Endothelial cell of umbilical vein (primary cell): Measurements from ENCODE around the gene RGS19. TPM values are rescaled to one million over a fixed set of nuclear protein-coding genes. Genes with fewer than 3 reads are reported as not detected.

Source experiments
- BruUV-seq: library from RNA; stranded (reverse); fragments of 400-500 nt; replicated peaks from 2 replicates; lab custom pipeline; 2021; lab: Mats Ljungman, UMichigan
- CTCF ChIA-PET: fragments of 300-600, 350-600 bp; sonication (Branson Sonifier 250); formaldehyde crosslinking; loops from one replicate; lab custom pipeline; 2021; ENCODE audit warnings: antibody characterized with exemption, inconsistent platforms; lab: Charles Lee
- POLR2A ChIA-PET: fragments of 300-600, 350-600 bp; sonication (Branson Sonifier 250); formaldehyde crosslinking; loops from one replicate; lab custom pipeline; 2021; ENCODE audit warnings: antibody characterized with exemption, inconsistent platforms; lab: Charles Lee
- DNase-seq: peaks from one replicate; pipeline ENCODE4 v3.0.0-alpha.2; 2011; ENCODE audit warnings: low read depth, low spot score
- FAIRE-seq: peaks from 2 replicates; lab custom pipeline; 2011; peaks lifted over from hg19 to GRCh38; lab: Jason Lieb, UNC
- H2AFZ ChIP-seq: 2 replicates; pipeline ENCODE4 v1.6.0; 2012; ENCODE audit warnings: low read depth, low read length, control low read depth, inconsistent platforms
- H3K27ac ChIP-seq: 2 replicates; pipeline ENCODE4 v1.5.1; 2011; ENCODE audit warnings: low read depth, mild to moderate bottlenecking, control low read depth, low read length, moderate library complexity; ENCODE audit not compliant: insufficient read depth
- H3K27me3 ChIP-seq, 2 experiments: 2 replicates each; pipeline versions ENCODE4 v1.6.0 to v1.6.1; 2011; ENCODE audit warnings: low read length in 2 of 2, mixed read lengths in 1 of 2; ENCODE audit not compliant: control insufficient read depth in 2 of 2, insufficient read depth in 2 of 2
- H3K36me3 ChIP-seq, 2 experiments: 2 replicates in 1 of 2; 3 replicates in 1 of 2; pipeline ENCODE4 v1.5.1; 2011; ENCODE audit warnings: low read length in 2 of 2, mild to moderate bottlenecking in 1 of 2, moderate library complexity in 1 of 2; ENCODE audit not compliant: control insufficient read depth in 2 of 2, insufficient read depth in 2 of 2; ENCODE audit errors: extremely low read depth in 1 of 2
- H3K4me1 ChIP-seq: 3 replicates; pipeline ENCODE4 v1.5.1; 2011; ENCODE audit warnings: mild to moderate bottlenecking, low read length; ENCODE audit not compliant: control insufficient read depth, insufficient read depth; ENCODE audit errors: extremely low read depth
- H3K4me2 ChIP-seq: 2 replicates; pipeline ENCODE4 v1.6.1; 2011; ENCODE audit warnings: low read length, control low read depth, mixed read lengths; ENCODE audit not compliant: insufficient read depth
- H3K4me3 ChIP-seq, 3 experiments: fragments of 200-600 bp in 1 of 3; sonication (generic), shearing (Covaris generic) in 1 of 3; replicated peaks in 1 of 3; 2 replicates each; pipeline ENCODE4 v1.5.1; 2011 to 2016; ENCODE audit warnings: control low read depth in 3 of 3, low read length in 3 of 3, mild to moderate bottlenecking in 2 of 3, inconsistent platforms in 1 of 3, low read depth in 1 of 3, moderate library complexity in 1 of 3; ENCODE audit not compliant: insufficient read depth in 1 of 3
- H3K79me2 ChIP-seq: 2 replicates; pipeline ENCODE4 v1.6.0; 2012; ENCODE audit warnings: low read length, inconsistent platforms; ENCODE audit not compliant: control insufficient read depth, insufficient read depth
- H3K9ac ChIP-seq: replicated peaks from 2 replicates; pipeline ENCODE3; 2011; ENCODE audit warnings: low read length, control low read depth; ENCODE audit not compliant: insufficient read depth; ENCODE audit errors: extremely low read depth
- H3K9me1 ChIP-seq: replicated peaks from 3 replicates; pipeline ENCODE4 v1.6.0; 2011; ENCODE audit warnings: mild to moderate bottlenecking, low read length; ENCODE audit not compliant: control insufficient read depth, insufficient read depth; ENCODE audit errors: extremely low read depth
- H3K9me3 ChIP-seq: replicated peaks from 2 replicates; pipeline ENCODE4 v1.5.1; 2012; ENCODE audit warnings: low read length, inconsistent platforms; ENCODE audit not compliant: control insufficient read depth, insufficient read depth
- H4K20me1 ChIP-seq: replicated peaks from 2 replicates; pipeline ENCODE3; 2011; ENCODE audit warnings: mild to moderate bottlenecking, low read length; ENCODE audit not compliant: control insufficient read depth, insufficient read depth; ENCODE audit errors: extremely low read depth
- EZH2 ChIP-seq: IDR thresholded peaks from 2 replicates; pipeline ENCODE4 v1.6.1; 2012; ENCODE audit warnings: borderline replicate concordance, low read depth, mild to moderate bottlenecking, moderate library complexity, low read length, inconsistent platforms; ENCODE audit not compliant: severe bottlenecking
- FOS ChIP-seq: IDR thresholded peaks from 2 replicates; pipeline ENCODE4 v1.6.1; 2011; ENCODE audit warnings: mild to moderate bottlenecking, low read length, moderate library complexity, borderline replicate concordance; ENCODE audit not compliant: insufficient read depth
- GATA2 ChIP-seq: IDR thresholded peaks from 2 replicates; pipeline ENCODE4 v1.7.0; 2011; ENCODE audit warnings: low read depth, mild to moderate bottlenecking, moderate library complexity, mixed read lengths, low read length; ENCODE audit not compliant: insufficient read length, insufficient read depth
- JUN ChIP-seq: IDR thresholded peaks from 2 replicates; pipeline ENCODE4 v1.6.1; 2011; ENCODE audit warnings: borderline replicate concordance, low read depth; ENCODE audit not compliant: insufficient read length, insufficient read depth
- MYC ChIP-seq: IDR thresholded peaks from one replicate; pipeline ENCODE4 v1.6.1; 2011; ENCODE audit warnings: mild to moderate bottlenecking, low read depth, low read length
- POLR2A ChIP-seq: IDR thresholded peaks from 2 replicates; pipeline ENCODE4 v1.6.1; 2012; ENCODE audit warnings: low read depth, mild to moderate bottlenecking, control low read depth, low read length
- POLR2AphosphoS5 ChIP-seq: IDR thresholded peaks from 2 replicates; pipeline ENCODE4 v1.6.1; 2012; ENCODE audit warnings: low read depth, mild to moderate bottlenecking, control low read depth, low read length, moderate library complexity; ENCODE audit not compliant: insufficient read depth
- dilution Hi-C: fragments of 300-500 bp; cut with MboI; formaldehyde crosslinking; loops from one replicate; pipeline ENCODE4 v1.15.0; 2019; ENCODE audit warnings: low sequenced_read_pairs; ENCODE audit not compliant: extremely low pct_ligation_motif_present
- intact Hi-C: fragments of 100-400 bp; cut with micrococcal nuclease; formaldehyde crosslinking; loops from one replicate; pipeline ENCODE4 v1.10.0; 2022
- polyA plus RNA-seq, 4 experiments: library from polyadenylated mRNA; depleted of rRNA in 3 of 4; stranded (reverse) in 3 of 4; unstranded in 1 of 4; fragments of >200 nt; gene quantifications; 2 replicates each; pipeline versions ENCODE4 v1.2.1 to v1.2.3, GENCODE V29; 2011 to 2012; ENCODE audit warnings: missing spikeins in 1 of 4
- total RNA-seq: library from RNA; stranded (reverse); gene quantifications from 2 replicates; pipeline ENCODE4 v1.2.3, GENCODE V29; 2021
- TF ChIP-seq, protein P1 (sequence below): IDR thresholded peaks from 2 replicates; pipeline ENCODE4 v1.6.1; 2011; ENCODE audit not compliant: insufficient read depth, insufficient read length
- TF ChIP-seq, protein P2 (sequence below), 2 donors: IDR thresholded peaks; 1 replicate in 1 of 2; 2 replicates in 1 of 2; pipeline ENCODE4 v1.5.1; 2011; ENCODE audit warnings: low read length in 2 of 2, mild to moderate bottlenecking in 2 of 2, moderate library complexity in 2 of 2, control low read depth in 1 of 2, inconsistent platforms in 1 of 2, low read depth in 1 of 2; ENCODE audit not compliant: insufficient read depth in 1 of 2; ENCODE audit errors: extremely low read depth in 1 of 2

Gene RGS19
- total and polyA plus RNA-seq, 2 donors (not counting 3 experiments of a cell fraction or from before 2014, with no cell fraction given) = 27.8 to 33.7 TPM

DNA sequence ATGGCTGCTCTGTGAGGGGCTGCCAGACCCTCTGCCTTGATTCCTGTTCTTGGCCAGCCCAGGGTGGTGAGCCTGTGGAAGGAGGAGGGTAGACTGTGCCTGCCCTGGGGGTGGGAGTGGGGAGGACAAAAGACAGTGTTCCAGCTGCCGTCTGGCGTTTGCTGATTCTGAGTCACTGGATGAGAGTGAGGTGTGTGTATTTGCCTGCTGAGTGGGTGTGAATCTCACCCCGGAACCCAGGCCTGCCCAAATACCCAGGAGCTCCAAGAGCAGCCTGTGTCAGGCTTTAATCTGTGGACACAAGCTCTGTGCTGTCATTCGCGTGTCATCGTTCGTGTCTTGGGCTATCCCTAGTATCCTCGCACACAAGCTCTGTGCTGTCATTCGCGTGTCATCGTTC lies 7.5 kb upstream of the RGS19 start:
- H3K27ac ChIP-seq = no peak overlapping the region
- H3K4me1 ChIP-seq = peaks cover 6% of the 10 kb centered on the region
- no peaks in the 10 kb centered on the region for H4K20me1 ChIP-seq
- peaks cover 23 to 32% of the 10 kb centered on the region in 2 experiments for H3K27me3 ChIP-seq
- H3K9me3 ChIP-seq = no peaks in the 10 kb centered on the region
- no peak overlapping the region for H3K4me2 ChIP-seq
- ChIA-PET CTCF (no interaction called here), POLR2A (no interaction called here)
- intact Hi-C loops (no loop called here), dilution Hi-C loops (no loop called here)
- no TSS peak for BruUV-seq
- H3K79me2 ChIP-seq = no peaks in the 10 kb centered on the region
- FAIRE-seq = no peak
- no peaks in the 10 kb centered on the region for H3K9me1 ChIP-seq
- no peak for TF ChIP-seq POLR2AphosphoS5
- TF ChIP-seq GATA2 = no peak
- TF ChIP-seq, protein P1, sequence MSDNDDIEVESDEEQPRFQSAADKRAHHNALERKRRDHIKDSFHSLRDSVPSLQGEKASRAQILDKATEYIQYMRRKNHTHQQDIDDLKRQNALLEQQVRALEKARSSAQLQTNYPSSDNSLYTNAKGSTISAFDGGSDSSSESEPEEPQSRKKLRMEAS = no peak
- TF ChIP-seq, protein P2, sequence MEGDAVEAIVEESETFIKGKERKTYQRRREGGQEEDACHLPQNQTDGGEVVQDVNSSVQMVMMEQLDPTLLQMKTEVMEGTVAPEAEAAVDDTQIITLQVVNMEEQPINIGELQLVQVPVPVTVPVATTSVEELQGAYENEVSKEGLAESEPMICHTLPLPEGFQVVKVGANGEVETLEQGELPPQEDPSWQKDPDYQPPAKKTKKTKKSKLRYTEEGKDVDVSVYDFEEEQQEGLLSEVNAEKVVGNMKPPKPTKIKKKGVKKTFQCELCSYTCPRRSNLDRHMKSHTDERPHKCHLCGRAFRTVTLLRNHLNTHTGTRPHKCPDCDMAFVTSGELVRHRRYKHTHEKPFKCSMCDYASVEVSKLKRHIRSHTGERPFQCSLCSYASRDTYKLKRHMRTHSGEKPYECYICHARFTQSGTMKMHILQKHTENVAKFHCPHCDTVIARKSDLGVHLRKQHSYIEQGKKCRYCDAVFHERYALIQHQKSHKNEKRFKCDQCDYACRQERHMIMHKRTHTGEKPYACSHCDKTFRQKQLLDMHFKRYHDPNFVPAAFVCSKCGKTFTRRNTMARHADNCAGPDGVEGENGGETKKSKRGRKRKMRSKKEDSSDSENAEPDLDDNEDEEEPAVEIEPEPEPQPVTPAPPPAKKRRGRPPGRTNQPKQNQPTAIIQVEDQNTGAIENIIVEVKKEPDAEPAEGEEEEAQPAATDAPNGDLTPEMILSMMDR (IDR thresholded peaks at IDR 0.05; ENCODE audit: extremely low read depth in 1 of 2, insufficient read depth in 1 of 2, low read depth in 1 of 2, low read length in 2 of 2) = no peak
- TF ChIP-seq FOS = no peak
- TF ChIP-seq POLR2A = no peak
- TF ChIP-seq JUN = no peak
- no peak for TF ChIP-seq EZH2
- TF ChIP-seq MYC = no peak
- no peaks in the 10 kb centered on the region for H3K36me3 ChIP-seq
- no peak overlapping the region for H2AFZ ChIP-seq
- no peak for DNase-seq
- H3K9ac ChIP-seq = no peak overlapping the region
- H3K4me3 ChIP-seq = no peak overlapping the region
